GM21367 (cell line): Measurements from ENCODE around the gene NHSL1.

Source experiments
- ATAC-seq: cut with Tn5 transposase; IDR thresholded peaks from one replicate; pipeline ENCODE4 v1.9.1; 2021; ENCODE audit not compliant: unreplicated experiment

The NHSL1 gene

DNA sequence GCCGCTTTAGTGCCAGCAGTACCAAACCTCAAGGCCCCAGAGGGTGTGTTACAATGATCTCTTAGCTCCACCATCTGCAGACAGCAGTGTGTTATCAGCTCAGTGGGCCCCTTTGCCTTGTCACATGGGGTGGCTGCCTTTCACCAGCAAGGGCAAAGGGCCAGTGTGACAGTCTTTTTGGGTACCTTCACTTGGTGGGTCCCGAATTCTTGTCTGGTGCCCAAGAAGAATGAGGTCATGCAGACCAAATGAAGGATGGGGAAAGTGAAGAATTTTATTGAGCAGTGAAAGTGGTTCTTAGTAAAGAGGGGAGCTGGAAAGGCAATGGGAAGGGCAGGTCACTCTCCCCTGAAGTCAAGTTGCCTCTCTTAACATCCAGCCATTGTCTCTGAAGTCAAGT, 124.5 kb downstream of the NHSL1 start:
- no peak for ATAC-seq

DNA sequence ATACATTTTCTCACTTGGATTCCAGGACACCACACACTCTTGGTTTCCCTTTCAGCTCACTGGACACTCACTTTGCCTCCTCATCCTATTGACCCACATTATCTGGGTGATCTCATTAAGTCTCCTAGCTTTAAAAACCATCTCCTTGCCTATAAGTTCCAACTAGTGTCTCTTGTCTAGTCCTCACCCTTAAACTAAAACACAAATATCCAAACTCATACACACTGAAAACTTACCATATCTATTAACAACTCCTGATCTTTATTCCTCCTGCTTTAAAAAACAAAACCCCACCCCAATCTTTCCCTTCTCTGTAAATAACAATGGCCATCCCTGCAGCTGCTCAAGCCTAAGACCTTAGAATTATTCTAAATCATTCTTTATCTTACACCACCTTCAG, 125.1 kb downstream of the NHSL1 start:
- ATAC-seq = no peak

DNA sequence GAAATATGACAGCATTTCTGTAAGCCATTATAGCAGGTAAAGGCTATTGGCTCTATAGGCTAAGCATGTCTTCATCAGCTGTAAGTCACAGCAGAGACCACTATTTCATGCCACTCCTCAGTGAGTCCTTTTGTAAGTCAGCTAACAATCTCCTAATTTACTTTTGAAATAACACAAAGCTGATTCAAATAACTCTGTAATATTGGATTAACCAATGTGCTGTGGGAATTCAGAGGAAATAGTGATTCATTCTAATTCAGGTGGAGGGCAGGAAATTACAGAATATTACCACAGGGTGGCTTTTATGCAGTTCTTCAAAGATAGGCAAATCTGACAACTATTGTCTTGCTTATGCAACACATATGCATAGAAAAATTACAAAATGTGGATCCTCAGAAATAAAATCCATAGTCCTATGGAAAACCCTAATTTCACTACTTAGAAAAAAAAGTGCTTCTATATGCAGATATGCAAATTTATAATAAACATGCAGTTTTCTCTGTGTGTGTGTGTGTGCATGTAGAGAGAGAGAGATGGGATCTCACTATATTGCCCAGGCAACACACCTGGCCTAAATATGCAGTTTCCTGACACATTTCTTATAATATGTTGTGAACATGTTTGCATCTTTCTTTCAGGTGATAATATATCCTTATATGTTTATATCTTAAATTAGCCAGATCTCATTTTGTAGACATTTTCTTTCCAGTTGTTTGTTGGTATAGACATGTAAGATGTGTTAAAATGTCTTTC, 126.4 kb downstream of the NHSL1 start:
- ATAC-seq = no peak
